IPS DF 6.9 (cell line): ENCODE results near the gene SND1.

ENCODE experiments used
- DNase-seq: peaks from one replicate; pipeline ENCODE4 v3.0.0-alpha.2; 2013; ENCODE audit warnings: low read depth, low spot score
- H3K27ac ChIP-seq: one replicate; pipeline ENCODE4 v1.5.1; 2013; ENCODE audit warnings: low read length, control low read depth
- H3K27me3 ChIP-seq: 2 replicates; pipeline ENCODE4 v1.6.1; 2013; ENCODE audit warnings: mild to moderate bottlenecking, low read length; ENCODE audit not compliant: control insufficient read depth, insufficient read depth
- H3K36me3 ChIP-seq: 2 replicates; pipeline ENCODE4 v1.6.1; 2013; ENCODE audit warnings: low read length; ENCODE audit not compliant: control insufficient read depth, insufficient read depth
- H3K4me1 ChIP-seq: 2 replicates; pipeline ENCODE4 v1.6.1; 2013; ENCODE audit warnings: low read length; ENCODE audit not compliant: control insufficient read depth, insufficient read depth
- H3K4me3 ChIP-seq: 2 replicates; pipeline ENCODE4 v1.5.1; 2013; ENCODE audit warnings: mild to moderate bottlenecking, low read length
- H3K9me3 ChIP-seq: 2 replicates; pipeline ENCODE4 v1.6.1; 2013; ENCODE audit warnings: low read length, inconsistent platforms; ENCODE audit not compliant: control insufficient read depth, insufficient read depth
- WGBS: extraction: QIAGEN DNeasy Blood & Tissue Kit; methylation state at CpG from one replicate; pipeline ENCODE4 v1.1.7; 2013; ENCODE audit warnings: mixed read lengths, missing lambda C conversion rate; ENCODE audit not compliant: insufficient read length, insufficient coverage; 5-methylcytosine and 5-hydroxymethylcytosine counted together

SND1 gene

DNA sequence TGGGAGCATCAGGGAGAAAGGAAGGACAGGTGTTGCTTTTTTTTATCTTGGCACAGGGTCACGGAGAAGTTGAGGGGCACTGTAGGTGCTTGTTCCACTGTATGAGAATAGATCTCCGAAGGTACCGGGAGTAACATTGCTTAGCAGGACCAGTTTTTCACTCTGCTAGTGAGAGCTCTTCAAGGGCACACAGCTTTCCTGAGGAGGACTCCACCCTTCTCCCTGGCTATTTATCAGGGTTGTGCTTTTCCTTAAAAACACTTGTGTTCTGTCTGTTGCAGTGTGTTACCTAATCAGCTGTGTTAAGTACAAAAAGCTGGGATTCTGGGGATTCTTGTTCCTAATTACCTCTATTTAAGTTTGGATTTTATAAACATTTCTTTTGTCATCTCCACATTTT is 160.5 kb downstream of the SND1 start:
- no peak overlapping the region for H3K27ac ChIP-seq
- H3K9me3 ChIP-seq: no peaks in the 10 kb centered on the region
- no peak for DNase-seq
- no peaks in the 10 kb centered on the region for H3K36me3 ChIP-seq
- H3K4me3 ChIP-seq: no peak overlapping the region
- peaks cover 5% of the 10 kb centered on the region; the same call in 1 of the 2 replicates for H3K4me1 ChIP-seq
- no CpG with 5 or more reads among the region's 3 CpGs for WGBS
- no peaks in the 10 kb centered on the region for H3K27me3 ChIP-seq

DNA sequence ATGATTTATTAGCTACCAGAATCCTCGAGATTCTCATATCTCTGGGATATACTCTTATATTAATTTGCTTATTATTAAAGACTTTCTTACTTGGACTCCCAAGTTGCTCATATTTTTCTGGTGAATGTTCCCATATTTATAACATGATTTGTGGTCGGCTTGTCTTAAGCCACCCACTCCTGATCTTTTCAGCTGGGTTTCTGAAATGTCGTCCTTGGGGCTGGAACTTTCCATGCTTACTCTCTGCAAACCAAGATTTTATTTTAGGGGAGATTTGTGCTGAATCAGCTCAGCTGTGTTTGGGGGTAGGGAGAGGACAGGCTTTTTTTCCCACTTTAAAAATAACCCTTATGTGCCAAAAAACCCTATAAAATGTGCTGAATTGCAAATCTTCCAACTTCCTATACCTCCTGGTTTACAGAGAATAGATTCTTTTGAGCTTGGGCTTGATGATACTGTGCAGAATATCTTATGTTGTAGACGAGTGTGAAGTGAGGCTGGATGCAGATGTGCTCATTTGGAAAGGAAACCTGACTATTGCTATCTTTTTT is 162.1 kb downstream of the SND1 start:
- no peak for DNase-seq
- Histone ChIP-seq H3K4me1 (peaks cover 2% of the 10 kb centered on the region), H3K4me3 (no peak overlapping the region), H3K9me3 (no peaks in the 10 kb centered on the region), H3K36me3 (no peaks in the 10 kb centered on the region), H3K27ac (no peak overlapping the region), H3K27me3 (no peaks in the 10 kb centered on the region)
- no CpG with 5 or more reads among the region's 4 CpGs for WGBS

DNA sequence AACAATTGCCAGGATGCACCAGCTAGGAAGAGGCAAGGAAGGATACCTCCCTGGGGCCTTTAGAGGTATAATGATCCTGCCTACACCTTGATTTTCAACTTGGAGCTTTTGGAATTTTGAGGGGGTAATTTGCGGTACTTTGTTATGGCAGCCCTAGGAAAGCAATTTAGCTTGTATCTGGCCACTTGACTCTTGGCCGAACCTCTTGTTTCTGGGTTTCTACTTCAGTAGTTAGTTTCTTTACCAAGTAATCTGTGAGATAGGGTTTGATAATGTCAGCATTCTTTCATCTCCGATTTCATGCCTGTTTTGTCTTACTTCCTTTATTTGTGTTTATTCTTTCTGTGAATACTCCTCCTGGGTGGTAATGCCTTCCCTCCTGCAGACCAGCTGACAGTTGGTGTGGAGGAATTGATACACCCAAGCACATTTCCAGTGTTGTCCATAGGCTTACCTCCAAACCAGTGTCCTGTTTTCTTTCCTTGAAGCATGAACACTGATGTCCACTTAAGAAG is 163.7 kb downstream of the SND1 start:
- H3K27me3 ChIP-seq: no peaks in the 10 kb centered on the region
- no CpG with 5 or more reads among the region's 3 CpGs for whole genome bisulfite sequencing

DNA sequence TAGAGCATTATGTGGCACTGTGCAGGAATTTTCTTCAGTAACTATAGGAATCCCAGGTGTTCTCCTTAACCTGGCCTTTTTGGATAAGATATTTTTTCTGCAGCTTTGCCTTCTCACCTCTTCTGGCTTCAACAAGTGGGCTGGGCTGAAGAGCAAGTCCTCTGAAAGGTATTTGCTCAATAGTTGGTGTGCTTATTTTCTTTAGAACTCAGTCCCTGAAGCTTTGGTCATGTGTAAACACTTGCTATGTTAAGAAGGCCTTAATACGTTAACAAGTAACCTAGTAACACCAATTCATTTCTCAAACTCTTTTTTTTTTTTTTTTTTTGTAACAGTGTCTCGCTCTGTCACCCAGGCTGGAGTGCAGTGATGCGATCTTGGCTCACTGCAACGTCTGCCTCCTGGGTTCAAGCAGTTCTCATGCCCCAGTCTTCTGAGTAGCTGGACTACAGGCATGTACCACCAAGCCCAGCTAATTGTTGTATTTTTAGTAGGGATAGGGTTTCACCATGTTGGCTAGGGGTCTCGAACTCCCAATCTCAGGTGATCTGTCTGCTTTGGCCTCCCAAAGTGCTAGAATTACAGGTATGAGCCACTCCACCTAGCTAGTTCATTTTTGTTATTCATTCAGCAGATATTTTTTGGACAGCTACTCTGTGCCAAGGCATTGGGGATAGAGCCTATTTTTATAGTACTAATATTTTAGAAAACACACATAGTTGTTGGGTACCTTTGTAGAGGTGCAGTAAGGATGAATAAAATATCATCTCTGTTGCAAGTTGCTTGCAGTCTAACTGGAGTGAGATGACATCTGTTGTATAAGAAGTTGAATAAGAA is 164.6 kb downstream of the SND1 start:
- WGBS: no CpG with 5 or more reads among the region's 5 CpGs
- H3K27ac ChIP-seq: no peak overlapping the region
- no peak for DNase-seq
- no peaks in the 10 kb centered on the region for H3K36me3 ChIP-seq
- no peak overlapping the region for H3K4me3 ChIP-seq
- H3K4me1 ChIP-seq: peaks cover 2% of the 10 kb centered on the region
- H3K9me3 ChIP-seq: no peaks in the 10 kb centered on the region
- no peaks in the 10 kb centered on the region for H3K27me3 ChIP-seq

More for the DNA sequence above, 163.7 kb downstream of the SND1 start:
- Histone ChIP-seq H3K36me3 (no peaks in the 10 kb centered on the region), H3K4me3 (no peak overlapping the region), H3K27ac (no peak overlapping the region), H3K4me1 (peaks cover 2% of the 10 kb centered on the region), H3K9me3 (no peaks in the 10 kb centered on the region)
- DNase-seq: no peak

DNA sequence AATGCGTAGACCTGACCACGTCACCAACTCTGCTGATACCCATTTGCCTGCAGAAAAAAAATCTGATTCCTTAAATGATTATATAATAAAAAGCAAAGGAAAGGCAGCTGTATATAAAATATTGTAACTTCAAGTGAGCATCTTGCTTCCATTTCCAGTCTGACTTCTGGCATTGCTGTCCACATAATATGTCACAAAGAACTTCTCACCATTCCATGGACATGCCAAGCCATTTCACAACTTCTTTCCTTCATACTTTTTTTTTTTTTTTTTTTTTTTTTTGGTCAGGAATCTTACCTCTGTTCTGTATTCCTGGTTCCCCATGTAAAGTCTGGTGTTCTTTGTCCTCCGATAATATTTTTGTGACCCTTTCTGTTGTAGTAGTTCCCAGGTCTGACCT is 165.5 kb downstream of the SND1 start:
- Histone ChIP-seq H3K36me3 (no peaks in the 10 kb centered on the region), H3K4me1 (peaks cover 1% of the 10 kb centered on the region), H3K27ac (no peak overlapping the region), H3K9me3 (no peaks in the 10 kb centered on the region), H3K4me3 (no peak overlapping the region), H3K27me3 (no peaks in the 10 kb centered on the region)
- DNase-seq: no peak
- WGBS: no CpG with 5 or more reads among the region's 3 CpGs

DNA sequence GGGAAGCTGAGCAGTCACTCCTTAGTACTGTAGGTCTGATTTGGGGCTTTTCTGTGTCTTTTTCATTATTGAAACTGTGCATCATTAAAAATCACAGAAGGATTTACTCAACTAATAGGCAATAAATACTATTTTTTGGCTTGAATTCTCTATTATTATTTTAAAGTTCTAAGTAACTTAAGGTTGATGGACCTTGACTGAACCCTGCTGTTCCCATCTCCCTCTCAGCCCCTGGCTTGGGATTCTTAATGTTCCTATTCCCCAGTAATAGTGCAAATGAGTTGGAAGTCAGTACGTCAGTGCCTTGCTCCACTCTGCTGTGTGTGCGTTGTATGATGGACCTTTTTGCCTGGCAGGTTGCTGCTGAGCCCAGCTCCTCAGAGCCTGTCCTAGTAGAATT is 166.3 kb downstream of the SND1 start:
- H3K36me3 ChIP-seq: no peaks in the 10 kb centered on the region
- H3K4me3 ChIP-seq: no peak overlapping the region
- H3K27ac ChIP-seq: no peak overlapping the region
- H3K9me3 ChIP-seq: no peaks in the 10 kb centered on the region
- no peaks in the 10 kb centered on the region for H3K27me3 ChIP-seq
- WGBS: no CpG with 5 or more reads among the region's 2 CpGs
- DNase-seq: no peak
- no peaks in the 10 kb centered on the region; the same call in 1 of the 2 replicates for H3K4me1 ChIP-seq

DNA sequence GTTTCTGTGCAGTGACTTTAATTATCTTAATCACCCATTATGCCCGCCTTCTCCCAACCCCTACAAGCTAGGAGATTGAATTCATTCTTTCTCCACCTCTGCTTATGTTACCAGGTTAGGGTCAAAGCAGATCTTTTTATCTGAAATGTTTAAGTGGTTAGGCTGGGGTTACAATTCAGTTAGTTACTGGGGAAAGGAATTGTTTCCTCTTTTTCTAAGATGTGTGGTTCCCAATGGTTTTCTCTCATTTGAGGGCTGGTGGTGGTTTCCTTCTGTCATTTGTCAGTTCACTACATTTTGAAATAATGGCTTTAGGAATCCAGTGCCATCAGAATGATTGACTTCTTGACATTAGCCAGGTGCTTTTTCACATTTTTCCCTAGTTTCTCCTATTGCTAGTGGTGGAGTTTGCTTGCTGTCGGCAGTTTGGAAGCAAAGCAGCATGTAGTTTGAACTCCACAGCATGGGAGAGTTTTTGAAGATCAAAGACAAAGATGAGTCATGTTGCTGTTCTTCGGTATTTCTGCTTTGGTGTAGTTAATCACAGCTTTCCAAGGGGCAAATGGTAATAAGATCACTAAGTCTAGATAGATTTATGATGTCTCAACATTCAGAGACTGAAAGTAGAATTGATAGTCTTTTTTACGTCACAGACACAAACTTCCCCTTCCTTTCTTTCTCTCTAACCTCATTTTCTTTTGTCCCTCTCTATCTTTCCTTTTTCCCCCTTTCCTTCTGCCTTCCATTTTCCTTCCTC is 168.2 kb downstream of the SND1 start:
- Histone ChIP-seq H3K36me3 (no peaks in the 10 kb centered on the region), H3K27ac (no peak overlapping the region), H3K4me1 (no peaks in the 10 kb centered on the region; the same call in 1 of the 2 replicates), H3K27me3 (no peaks in the 10 kb centered on the region), H3K4me3 (no peak overlapping the region), H3K9me3 (no peaks in the 10 kb centered on the region)
- no peak for DNase-seq
- WGBS: no CpG with 5 or more reads among the region's 4 CpGs

DNA sequence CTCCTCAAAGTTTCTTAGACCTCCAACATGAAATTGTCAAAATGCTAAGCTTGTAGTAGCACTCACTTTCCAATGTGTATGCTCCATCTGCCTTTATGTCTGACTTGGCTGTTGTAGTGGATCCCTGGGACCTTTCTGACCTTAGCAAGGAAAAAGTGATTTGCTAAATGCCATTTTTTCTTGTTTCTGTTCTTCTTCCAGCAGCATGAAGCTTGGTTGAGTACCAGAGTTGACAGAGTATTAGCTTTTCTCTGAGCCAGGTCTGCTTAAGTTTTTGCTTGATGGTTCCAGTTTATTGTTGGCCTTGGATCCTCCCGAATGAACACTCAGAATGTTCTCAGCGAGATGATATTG is 168.7 kb downstream of the SND1 start:
- no peak for DNase-seq
- WGBS: no CpG with 5 or more reads among the region's 2 CpGs
- Histone ChIP-seq H3K27me3 (no peaks in the 10 kb centered on the region), H3K4me3 (no peak overlapping the region), H3K36me3 (no peaks in the 10 kb centered on the region), H3K27ac (no peak overlapping the region), H3K9me3 (no peaks in the 10 kb centered on the region), H3K4me1 (no peaks in the 10 kb centered on the region; the same call in 1 of the 2 replicates)

DNA sequence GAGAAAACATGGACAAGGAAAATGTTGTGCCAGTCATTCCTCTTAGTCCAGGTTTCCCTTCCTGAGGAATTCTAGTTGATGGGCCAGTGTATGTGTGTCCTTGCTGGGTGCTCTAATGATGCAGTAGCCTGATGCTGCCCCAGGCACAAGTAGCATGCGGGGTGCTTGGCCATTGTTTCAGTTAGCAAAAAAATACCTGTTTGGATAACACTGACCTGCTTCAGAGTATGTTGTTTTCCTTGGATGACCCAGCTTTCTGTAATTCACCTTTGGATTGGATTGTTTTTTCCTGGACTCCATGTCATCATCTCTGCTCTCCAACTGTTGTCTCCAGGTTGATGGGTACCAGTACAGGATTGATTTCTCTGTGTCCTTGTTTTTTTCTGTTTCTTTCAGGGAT is 169.2 kb downstream of the SND1 start:
- no CpG with 5 or more reads among the region's 1 CpG for WGBS
- no peaks in the 10 kb centered on the region; the same call in 1 of the 2 replicates for H3K4me1 ChIP-seq
- no peaks in the 10 kb centered on the region for H3K36me3 ChIP-seq
- no peaks in the 10 kb centered on the region for H3K9me3 ChIP-seq
- no peak for DNase-seq
- no peaks in the 10 kb centered on the region for H3K27me3 ChIP-seq
- H3K4me3 ChIP-seq: no peak overlapping the region
- no peak overlapping the region for H3K27ac ChIP-seq

DNA sequence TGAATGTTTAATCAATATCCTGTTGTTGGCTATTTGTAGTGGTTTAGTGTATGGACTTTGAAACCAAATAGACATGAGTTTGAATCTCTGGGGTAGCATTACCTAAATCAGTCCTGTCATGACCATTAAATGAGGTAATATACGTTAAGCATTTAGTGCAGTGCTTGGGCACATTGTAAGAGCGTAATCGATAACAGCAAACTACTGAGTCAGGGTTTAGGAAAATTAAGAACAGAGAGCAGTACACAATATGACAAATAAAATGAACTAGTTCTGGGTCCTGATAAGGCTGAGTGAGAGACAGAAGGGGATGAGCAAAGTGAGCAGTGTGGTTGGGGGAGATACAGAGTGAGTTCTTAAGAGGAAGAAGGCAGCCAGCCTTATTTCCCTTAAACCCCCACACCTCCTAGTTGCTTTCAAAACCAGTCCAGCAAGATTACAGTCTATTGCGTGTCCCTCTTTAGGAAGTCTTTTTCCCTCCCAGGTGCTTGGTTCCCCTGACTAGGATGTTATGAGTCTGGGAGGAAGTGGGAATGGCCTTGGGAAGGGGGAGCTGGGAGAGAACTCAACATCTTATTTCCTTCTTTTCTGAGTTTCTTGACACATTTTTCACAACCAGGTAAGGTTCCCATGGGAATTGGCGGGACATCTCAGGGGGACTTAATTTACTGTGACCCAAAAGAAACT is 171.0 kb downstream of the SND1 start:
- peak; percentile 18 for DNase-seq

More for the DNA sequence above, 171.0 kb downstream of the SND1 start:
- no peak overlapping the region for H3K4me3 ChIP-seq
- H3K27me3 ChIP-seq: no peaks in the 10 kb centered on the region
- no peaks in the 10 kb centered on the region; the same call in 1 of the 2 replicates for H3K4me1 ChIP-seq
- no peaks in the 10 kb centered on the region for H3K9me3 ChIP-seq
- H3K27ac ChIP-seq: no peak overlapping the region
- no CpG with 5 or more reads among the region's 5 CpGs for WGBS
- no peaks in the 10 kb centered on the region for H3K36me3 ChIP-seq
